GM12872 (cell line): ENCODE data around the gene TTYH2.

Source experiments
- CTCF ChIP-seq: IDR thresholded peaks from 3 replicates; pipeline ENCODE4 v1.5.1; 2011; ENCODE audit warnings: low read depth, mild to moderate bottlenecking, low read length, moderate library complexity; ENCODE audit not compliant: insufficient read depth

Gene TTYH2

GRCh38 chr17:74249590-74250270, 36.4 kb downstream of the TTYH2 start:
- TF ChIP-seq CTCF, result no peak

- TF ChIP-seq CTCF, result no peak
Observed at GRCh38 chr17:74250324-74250995, 37.1 kb downstream of the TTYH2 start.

- no peak for TF ChIP-seq CTCF
Observed at GRCh38 chr17:74251051-74251450, 37.7 kb downstream of the TTYH2 start.

GRCh38 chr17:74251569-74251968, 38.2 kb downstream of the TTYH2 start:
- no peak for TF ChIP-seq CTCF

GRCh38 chr17:74252211-74252610, 38.8 kb downstream of the TTYH2 start:
- TF ChIP-seq CTCF, result no peak

- no peak for TF ChIP-seq CTCF
Observed at GRCh38 chr17:74253036-74253435, 39.7 kb downstream of the TTYH2 start.

GRCh38 chr17:74257311-74257710, 43.9 kb downstream of the TTYH2 start:
- TF ChIP-seq CTCF, result no peak
